Mesothelial cell of epicardium (in vitro differentiated cells): Measurements from ENCODE around the gene KIAA1671. TPM values are rescaled to one million over a fixed set of nuclear protein-coding genes. Genes with fewer than 3 reads are reported as not detected.

Experiments
- DNase-seq, 2 experiments: peaks; one replicate each; pipeline ENCODE4 v3.0.0; 2021; ENCODE audit warnings: low spot score in 2 of 2; ENCODE audit not compliant: unreplicated experiment in 2 of 2
- H3K27ac Mint-ChIP-seq: 2 replicates; pipeline ENCODE4 v1.8.0; 2021; ENCODE audit warnings: mixed read lengths
- H3K27me3 Mint-ChIP-seq: 2 replicates; pipeline ENCODE4 v1.8.0; 2021; ENCODE audit warnings: low read depth, mixed read lengths
- H3K36me3 Mint-ChIP-seq: 2 replicates; pipeline ENCODE4 v1.8.0; 2021; ENCODE audit warnings: mixed read lengths
- H3K4me1 Mint-ChIP-seq: 2 replicates; pipeline ENCODE4 v1.8.0; 2021; ENCODE audit warnings: mixed read lengths
- H3K4me3 Mint-ChIP-seq: 2 replicates; pipeline ENCODE4 v1.8.0; 2021; ENCODE audit warnings: mild to moderate bottlenecking, moderate library complexity, mixed read lengths
- H3K9me3 Mint-ChIP-seq: 2 replicates; pipeline ENCODE4 v1.8.0; 2021; ENCODE audit warnings: mixed read lengths
- total RNA-seq: library from RNA; stranded (reverse); gene quantifications from 3 replicates; pipeline ENCODE4 v1.2.1, GENCODE V29; 2021
- TF ChIP-seq, protein P1 (sequence below): fragments of 200-600 bp; sonication (generic); IDR thresholded peaks from one replicate; pipeline ENCODE4 v1.5.0; 2021; ENCODE audit warnings: antibody characterized with exemption; ENCODE audit not compliant: unreplicated experiment

The KIAA1671 gene
- total RNA-seq, 1 donor from 2014 or later, result 21.8 TPM

DNA sequence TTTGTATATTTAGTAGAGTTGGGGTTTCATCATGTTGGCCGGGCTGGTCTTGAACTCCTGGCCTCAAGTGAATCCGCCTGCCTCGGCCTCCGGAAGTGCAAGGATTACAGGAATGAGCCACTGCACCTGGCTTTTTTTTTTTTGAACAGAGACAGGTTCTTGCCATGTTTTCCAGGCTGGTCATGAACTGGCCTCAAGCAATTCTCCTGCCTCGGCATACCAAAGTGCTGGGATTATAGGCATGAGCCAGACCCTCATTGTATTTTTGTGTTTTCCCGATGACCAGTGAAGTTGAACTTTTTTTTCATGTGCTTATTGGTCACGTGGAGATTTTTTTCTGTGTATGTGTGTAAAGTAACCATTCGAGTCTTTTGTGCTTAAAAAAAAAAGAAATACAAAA lies 48.2 kb downstream of the KIAA1671 start:
- DNase-seq, result no peak
- H3K9me3 Mint-ChIP-seq, result no peaks in the 10 kb centered on the region
- TF ChIP-seq, protein P1, sequence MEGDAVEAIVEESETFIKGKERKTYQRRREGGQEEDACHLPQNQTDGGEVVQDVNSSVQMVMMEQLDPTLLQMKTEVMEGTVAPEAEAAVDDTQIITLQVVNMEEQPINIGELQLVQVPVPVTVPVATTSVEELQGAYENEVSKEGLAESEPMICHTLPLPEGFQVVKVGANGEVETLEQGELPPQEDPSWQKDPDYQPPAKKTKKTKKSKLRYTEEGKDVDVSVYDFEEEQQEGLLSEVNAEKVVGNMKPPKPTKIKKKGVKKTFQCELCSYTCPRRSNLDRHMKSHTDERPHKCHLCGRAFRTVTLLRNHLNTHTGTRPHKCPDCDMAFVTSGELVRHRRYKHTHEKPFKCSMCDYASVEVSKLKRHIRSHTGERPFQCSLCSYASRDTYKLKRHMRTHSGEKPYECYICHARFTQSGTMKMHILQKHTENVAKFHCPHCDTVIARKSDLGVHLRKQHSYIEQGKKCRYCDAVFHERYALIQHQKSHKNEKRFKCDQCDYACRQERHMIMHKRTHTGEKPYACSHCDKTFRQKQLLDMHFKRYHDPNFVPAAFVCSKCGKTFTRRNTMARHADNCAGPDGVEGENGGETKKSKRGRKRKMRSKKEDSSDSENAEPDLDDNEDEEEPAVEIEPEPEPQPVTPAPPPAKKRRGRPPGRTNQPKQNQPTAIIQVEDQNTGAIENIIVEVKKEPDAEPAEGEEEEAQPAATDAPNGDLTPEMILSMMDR, result no peak
- no peak overlapping the region for H3K27ac Mint-ChIP-seq
- H3K4me3 Mint-ChIP-seq, result no peak overlapping the region
- no peaks in the 10 kb centered on the region for H3K27me3 Mint-ChIP-seq
- peaks cover 17% of the 10 kb centered on the region for H3K4me1 Mint-ChIP-seq
- no peaks in the 10 kb centered on the region for H3K36me3 Mint-ChIP-seq

- H3K9me3 Mint-ChIP-seq, result no peaks in the 10 kb centered on the region
- no peak overlapping the region for H3K27ac Mint-ChIP-seq
Measured at GRCh38 chr22:25002241-25002985, 49.9 kb downstream of the KIAA1671 start.

DNA sequence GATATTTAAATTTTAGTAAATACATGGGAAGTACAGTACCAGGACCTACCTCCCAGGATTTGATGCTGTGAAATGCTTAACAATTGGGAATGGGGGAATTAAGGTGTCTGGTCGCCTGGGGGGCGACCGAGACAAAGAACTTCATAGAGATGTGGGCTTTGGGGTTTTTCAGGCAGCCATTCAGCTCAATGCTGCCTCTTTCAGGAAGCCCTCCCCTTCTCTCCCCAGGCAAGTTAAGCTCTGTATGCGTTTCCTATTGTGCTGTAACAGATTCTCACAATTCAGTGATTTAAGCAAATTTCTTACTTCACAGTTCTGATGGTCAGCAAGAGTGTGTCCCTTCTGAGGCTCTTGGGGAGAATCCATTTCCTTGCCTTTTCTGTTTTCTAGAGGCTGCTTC lies 53.8 kb downstream of the KIAA1671 start:
- DNase-seq, result no peak
- TF ChIP-seq, protein P1, result no peak
- Mint-ChIP-seq H3K27ac (no peak overlapping the region), H3K4me1 (no peaks in the 10 kb centered on the region), H3K27me3 (no peaks in the 10 kb centered on the region), H3K4me3 (no peak overlapping the region), H3K9me3 (no peaks in the 10 kb centered on the region), H3K36me3 (no peaks in the 10 kb centered on the region)

More at GRCh38 chr22:25002241-25002985, 49.9 kb downstream of the KIAA1671 start:
- TF ChIP-seq, protein P1, result no peak
- Mint-ChIP-seq H3K27me3 (no peaks in the 10 kb centered on the region), H3K4me1 (peaks cover 2% of the 10 kb centered on the region), H3K36me3 (no peaks in the 10 kb centered on the region), H3K4me3 (no peak overlapping the region)
- no peak for DNase-seq

- H3K4me3 Mint-ChIP-seq, result no peak overlapping the region
- DNase-seq, result no peak
Measured at GRCh38 chr22:25007444-25008106, 55.1 kb downstream of the KIAA1671 start.

GRCh38 chr22:25008666-25009065 lies 56.1 kb downstream of the KIAA1671 start:
- no peaks in the 10 kb centered on the region for H3K36me3 Mint-ChIP-seq
- no peak overlapping the region for H3K4me3 Mint-ChIP-seq
- peaks cover 2% of the 10 kb centered on the region for H3K4me1 Mint-ChIP-seq
- H3K9me3 Mint-ChIP-seq, result no peaks in the 10 kb centered on the region
- DNase-seq, result no peak
- no peak overlapping the region for H3K27ac Mint-ChIP-seq
- TF ChIP-seq, protein P1, result no peak
- no peaks in the 10 kb centered on the region for H3K27me3 Mint-ChIP-seq

More at GRCh38 chr22:25007444-25008106, 55.1 kb downstream of the KIAA1671 start:
- Mint-ChIP-seq H3K9me3 (no peaks in the 10 kb centered on the region), H3K36me3 (no peaks in the 10 kb centered on the region), H3K27me3 (no peaks in the 10 kb centered on the region), H3K4me1 (no peaks in the 10 kb centered on the region), H3K27ac (no peak overlapping the region)
- TF ChIP-seq, protein P1, result no peak
